GM12874 (cell line): ENCODE results near the gene CFAP61.
A peak's percentile ranks its signal among the peaks of the same experiment; 100 is the strongest.

Experiments
- TF ChIP-seq, protein P1 (sequence below): IDR thresholded peaks from 2 replicates; pipeline ENCODE4 v1.5.1; 2011; ENCODE audit warnings: low read depth, mild to moderate bottlenecking, control low read depth, low read length, moderate library complexity; ENCODE audit not compliant: insufficient read depth

Gene CFAP61

DNA sequence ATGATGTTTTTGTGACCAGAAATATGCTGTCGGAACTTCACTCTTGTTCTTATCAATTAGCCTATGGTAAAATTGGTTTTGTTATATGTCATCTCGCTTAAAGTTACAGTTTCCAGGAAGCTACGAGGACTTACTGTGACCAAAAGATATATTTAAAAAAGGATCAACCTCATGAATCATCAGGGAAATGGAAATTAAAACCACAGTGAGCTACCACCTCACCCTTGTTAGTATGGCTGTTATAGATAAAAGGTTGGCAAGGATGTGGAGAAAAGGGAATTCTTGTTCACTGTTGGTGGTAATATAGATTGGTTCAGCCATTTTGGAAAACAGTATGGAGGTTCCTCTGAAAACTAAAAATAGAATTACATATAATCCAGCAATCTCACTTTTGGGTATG lies 301.2 kb downstream of the CFAP61 start:
- TF ChIP-seq, protein P1, sequence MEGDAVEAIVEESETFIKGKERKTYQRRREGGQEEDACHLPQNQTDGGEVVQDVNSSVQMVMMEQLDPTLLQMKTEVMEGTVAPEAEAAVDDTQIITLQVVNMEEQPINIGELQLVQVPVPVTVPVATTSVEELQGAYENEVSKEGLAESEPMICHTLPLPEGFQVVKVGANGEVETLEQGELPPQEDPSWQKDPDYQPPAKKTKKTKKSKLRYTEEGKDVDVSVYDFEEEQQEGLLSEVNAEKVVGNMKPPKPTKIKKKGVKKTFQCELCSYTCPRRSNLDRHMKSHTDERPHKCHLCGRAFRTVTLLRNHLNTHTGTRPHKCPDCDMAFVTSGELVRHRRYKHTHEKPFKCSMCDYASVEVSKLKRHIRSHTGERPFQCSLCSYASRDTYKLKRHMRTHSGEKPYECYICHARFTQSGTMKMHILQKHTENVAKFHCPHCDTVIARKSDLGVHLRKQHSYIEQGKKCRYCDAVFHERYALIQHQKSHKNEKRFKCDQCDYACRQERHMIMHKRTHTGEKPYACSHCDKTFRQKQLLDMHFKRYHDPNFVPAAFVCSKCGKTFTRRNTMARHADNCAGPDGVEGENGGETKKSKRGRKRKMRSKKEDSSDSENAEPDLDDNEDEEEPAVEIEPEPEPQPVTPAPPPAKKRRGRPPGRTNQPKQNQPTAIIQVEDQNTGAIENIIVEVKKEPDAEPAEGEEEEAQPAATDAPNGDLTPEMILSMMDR = no peak

DNA sequence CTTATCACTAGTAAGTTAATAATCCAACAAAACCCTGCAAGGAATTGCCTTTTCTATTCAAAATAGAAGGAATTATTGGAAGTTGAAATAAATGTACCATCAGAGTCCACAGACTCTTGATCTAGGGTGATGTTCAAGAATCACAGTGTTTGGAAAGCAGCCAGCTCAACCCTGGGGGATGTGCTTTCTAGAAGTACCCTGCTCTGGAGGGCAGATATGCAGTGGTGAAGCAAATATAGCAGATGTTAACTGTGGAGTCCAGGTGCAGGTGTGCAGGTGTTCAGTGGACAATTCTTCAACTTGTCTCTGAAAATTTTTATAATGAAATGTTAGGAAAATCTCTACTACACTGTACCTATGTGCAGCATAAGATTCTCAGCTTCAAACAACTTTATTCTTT lies 306.5 kb downstream of the CFAP61 start:
- TF ChIP-seq, protein P1 = no peak

- TF ChIP-seq, protein P1 = no peak
These were observed 307.3 kb downstream of the CFAP61 start for GRCh38 chr20:20359628-20360027.

DNA sequence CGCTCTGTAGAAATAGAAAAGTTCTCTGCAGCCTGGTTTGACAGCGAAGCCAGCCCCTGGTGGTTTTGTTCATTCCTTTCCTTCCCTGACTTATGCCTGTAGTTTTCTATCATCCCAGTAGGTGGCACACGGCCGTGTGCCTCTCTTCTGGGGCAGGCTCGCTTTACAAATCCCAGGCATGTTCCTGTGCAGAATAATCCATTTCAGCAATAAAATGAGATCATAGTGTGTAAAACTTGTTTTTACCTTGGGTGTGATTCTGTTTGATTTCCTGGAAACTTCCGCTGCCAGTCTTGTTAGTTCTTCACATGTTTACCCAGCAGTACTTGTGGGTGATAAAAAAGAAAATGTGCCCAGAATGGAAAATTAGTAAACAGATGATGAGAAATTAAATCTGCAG lies 308.1 kb downstream of the CFAP61 start:
- TF ChIP-seq, protein P1 = peak; percentile 82

GRCh38 chr20:20362774-20363433 lies 310.6 kb downstream of the CFAP61 start:
- TF ChIP-seq, protein P1 = no peak

- TF ChIP-seq, protein P1 = no peak
These were observed 311.1 kb downstream of the CFAP61 start for GRCh38 chr20:20363434-20363798.

DNA sequence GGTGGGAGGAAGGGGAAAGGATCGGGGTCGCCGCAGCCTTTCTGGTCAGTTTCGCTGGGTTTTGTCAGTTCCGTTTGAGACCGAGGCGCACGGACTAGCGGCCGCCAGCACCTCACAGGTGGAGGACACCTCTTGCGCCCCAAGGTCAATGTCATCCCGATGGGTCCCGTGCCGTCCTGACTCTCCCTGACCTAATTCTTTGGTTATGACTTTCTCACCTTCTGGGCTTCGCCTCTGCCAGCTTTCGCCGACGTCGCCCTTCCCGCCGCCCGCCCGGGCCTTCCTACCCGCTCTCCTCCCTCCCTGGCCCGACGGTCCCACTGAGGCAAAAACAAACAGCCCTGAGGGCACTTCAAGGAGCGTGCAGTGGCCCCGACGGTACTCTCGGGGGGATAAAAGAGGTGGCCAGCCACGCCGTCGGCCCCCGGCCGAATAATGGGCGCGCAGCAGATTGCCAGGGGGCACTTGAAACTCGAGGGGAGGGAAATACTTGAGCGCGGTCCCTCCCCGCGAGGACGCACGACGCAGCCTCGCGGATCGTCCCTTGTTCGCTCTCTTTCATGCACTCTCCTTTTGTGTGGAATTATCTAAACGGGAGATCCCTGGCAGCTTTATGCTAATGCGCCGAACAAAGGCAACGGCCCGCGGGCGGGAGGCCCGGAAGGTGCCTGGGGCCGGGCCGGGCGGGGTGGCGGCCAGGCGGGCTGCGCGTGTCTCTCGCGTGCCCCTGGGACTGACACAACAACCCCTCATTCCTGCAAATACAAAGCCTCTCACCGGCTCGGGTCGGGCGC lies 311.7 kb downstream of the CFAP61 start:
- TF ChIP-seq, protein P1 = no peak
